CD14-positive monocyte (primary cell): ENCODE data around the gene CRY2. TPM values are rescaled to one million over a fixed set of nuclear protein-coding genes. Genes with fewer than 3 reads are reported as not detected.
"Not testable (repeated sequence)": the region's sequence is repeated elsewhere in the genome, so short reads cannot be mapped to it uniquely, and the experiment has no call there.

Experiments
- DNase-seq, 3 donors: peaks; one replicate each; pipeline ENCODE4 v3.0.0-alpha.2; 2011 to 2022
- H2AFZ ChIP-seq: 2 replicates; pipeline ENCODE4 v1.6.0; 2012; ENCODE audit warnings: mild to moderate bottlenecking, low read depth, low read length, inconsistent platforms; ENCODE audit not compliant: insufficient read depth, poor library complexity, severe bottlenecking
- H3K27ac ChIP-seq, 2 donors: 1 replicate in 1 of 2; 2 replicates in 1 of 2; pipeline ENCODE4 v1.5.1; 2012 to 2013; ENCODE audit warnings: low read length in 2 of 2, control low read depth in 1 of 2, inconsistent platforms in 1 of 2, low read depth in 1 of 2, mild to moderate bottlenecking in 1 of 2
- H3K27me3 ChIP-seq, 2 donors: one replicate each; pipeline versions ENCODE4 v1.6.0 to v1.6.1; 2011 to 2013; ENCODE audit warnings: low read length in 2 of 2; ENCODE audit not compliant: control insufficient read depth in 2 of 2, insufficient read depth in 2 of 2
- H3K36me3 ChIP-seq, 2 donors: replicated peaks in 1 of 2; 1 replicate in 1 of 2; 2 replicates in 1 of 2; pipeline versions ENCODE4 v1.5.1 to v1.6.1; 2012 to 2013; ENCODE audit warnings: low read length in 2 of 2, control low read depth in 1 of 2, inconsistent platforms in 1 of 2, mild to moderate bottlenecking in 1 of 2; ENCODE audit not compliant: insufficient read depth in 2 of 2, control insufficient read depth in 1 of 2
- H3K4me1 ChIP-seq, 2 donors: 1 replicate in 1 of 2; 2 replicates in 1 of 2; pipeline versions ENCODE4 v1.5.1 to v1.6.1; 2012 to 2013; ENCODE audit warnings: low read length in 2 of 2, control low read depth in 1 of 2, inconsistent platforms in 1 of 2, mild to moderate bottlenecking in 1 of 2, moderate library complexity in 1 of 2; ENCODE audit not compliant: insufficient read depth in 2 of 2, control insufficient read depth in 1 of 2
- H3K4me2 ChIP-seq: replicated peaks from 2 replicates; pipeline ENCODE3; 2012; ENCODE audit warnings: low read length, moderate library complexity, mild to moderate bottlenecking; ENCODE audit not compliant: poor library complexity, severe bottlenecking; ENCODE audit errors: extremely low read depth
- H3K4me3 ChIP-seq, 3 experiments: fragments of 200-600 bp in 1 of 3; sonication (generic) in 1 of 3; replicated peaks in 1 of 3; 1 replicate in 2 of 3; 2 replicates in 1 of 3; pipeline ENCODE4 v1.5.1; 2011 to 2013; ENCODE audit warnings: low read length in 3 of 3, mild to moderate bottlenecking in 3 of 3, control low read depth in 2 of 3, low read depth in 2 of 3, inconsistent platforms in 1 of 3, moderate library complexity in 1 of 3
- H3K79me2 ChIP-seq: 2 replicates; pipeline ENCODE4 v1.6.0; 2012; ENCODE audit warnings: mild to moderate bottlenecking, control low read depth, inconsistent platforms, low read length, moderate library complexity; ENCODE audit not compliant: insufficient read depth
- H3K9ac ChIP-seq: 2 replicates; pipeline ENCODE4 v1.6.0; 2017; ENCODE audit warnings: low read length, mild to moderate bottlenecking; ENCODE audit not compliant: insufficient read depth, poor library complexity, severe bottlenecking
- H3K9me3 ChIP-seq, 2 donors: replicated peaks in 1 of 2; 1 replicate in 1 of 2; 2 replicates in 1 of 2; pipeline versions ENCODE4 v1.5.1 to v1.6.1; 2012 to 2013; ENCODE audit warnings: low read length in 2 of 2, control low read depth in 1 of 2; ENCODE audit not compliant: control insufficient read depth in 1 of 2, insufficient read depth in 1 of 2
- H4K20me1 ChIP-seq: 2 replicates; pipeline ENCODE4 v1.6.0; 2012; ENCODE audit warnings: mild to moderate bottlenecking, low read length, control low read depth, moderate library complexity; ENCODE audit not compliant: insufficient read depth
- H3K27ac Mint-ChIP-seq, 7 donors: one replicate each; pipeline ENCODE4 v1.8.0; 2020; ENCODE audit warnings: mild to moderate bottlenecking in 7 of 7, mixed read lengths in 7 of 7, moderate library complexity in 6 of 7, inconsistent platforms in 2 of 7
- H3K27me3 Mint-ChIP-seq, 3 donors: one replicate each; pipeline ENCODE4 v1.8.0; 2021 to 2022; ENCODE audit warnings: low read depth in 3 of 3, mild to moderate bottlenecking in 3 of 3, mixed read lengths in 3 of 3, moderate library complexity in 3 of 3, inconsistent platforms in 1 of 3
- H3K36me3 Mint-ChIP-seq, 2 donors: one replicate each; pipeline ENCODE4 v1.8.0; 2020; ENCODE audit warnings: mixed read lengths in 2 of 2, inconsistent platforms in 1 of 2, mild to moderate bottlenecking in 1 of 2
- H3K4me1 Mint-ChIP-seq: one replicate; pipeline ENCODE4 v1.8.0; 2020; ENCODE audit warnings: mild to moderate bottlenecking, mixed read lengths
- H3K4me3 Mint-ChIP-seq, 2 donors: one replicate each; pipeline ENCODE4 v1.8.0; 2020; ENCODE audit warnings: mild to moderate bottlenecking in 2 of 2, mixed read lengths in 2 of 2, moderate library complexity in 1 of 2
- H3K9me3 Mint-ChIP-seq, 7 donors: one replicate each; pipeline ENCODE4 v1.8.0; 2020 to 2022; ENCODE audit warnings: mixed read lengths in 7 of 7, mild to moderate bottlenecking in 6 of 7, moderate library complexity in 6 of 7, inconsistent platforms in 2 of 7
- CTCF ChIP-seq: fragments of 200-600 bp; IDR thresholded peaks from one replicate; pipeline ENCODE4 v1.8.0; 2022; ENCODE audit warnings: antibody characterized with exemption, mild to moderate bottlenecking
- WGBS: methylation state at CpG from one replicate; pipeline ENCODE4 v1.1.5; 2013; ENCODE audit warnings: missing lambda C conversion rate; ENCODE audit not compliant: insufficient coverage; 5-methylcytosine and 5-hydroxymethylcytosine counted together
- intact Hi-C, 2 donors: fragments of 100-400 bp; cut with micrococcal nuclease; formaldehyde crosslinking; loops; one replicate each; pipeline versions ENCODE4 v1.15.0 to v1.15.1; 2023
- polyA plus RNA-seq, 3 donors: library from polyadenylated mRNA; depleted of rRNA in 1 of 3; unstranded in 2 of 3; stranded (reverse) in 1 of 3; fragments of 300-500 nt in 2 of 3; fragments of >200 nt in 1 of 3; fragmentation: Illumina TruSeq in 2 of 3; gene quantifications; 1 replicate in 2 of 3; 2 replicates in 1 of 3; pipeline ENCODE4 v1.2.3, GENCODE V29; 2012 to 2021

Gene CRY2
- polyA plus RNA-seq, 3 donors = 5.1 to 12.5 (median 7.2) TPM

GRCh38 chr11:45905095-45905494, 57.8 kb downstream of the CRY2 start:
- Histone ChIP-seq H3K4me3 (no peak overlapping the region), H3K27ac (no peak overlapping the region), H3K79me2 (no peaks in the 10 kb centered on the region), H3K4me1 (peaks cover 4 to 5% of the 10 kb centered on the region in 2 donors), H3K9me3 (peaks cover 0 to 13% of the 10 kb centered on the region in 2 donors), H4K20me1 (peaks cover 15% of the 10 kb centered on the region), H3K27me3 (peaks cover 10 to 18% of the 10 kb centered on the region in 2 donors), H2AFZ (no peak overlapping the region), H3K36me3 (peaks cover 8 to 13% of the 10 kb centered on the region in 2 donors), H3K9ac (no peak overlapping the region), H3K4me2 (no peak overlapping the region)
- WGBS = 95% methylated on average over 19 of the region's 19 CpGs
- no peak for TF ChIP-seq CTCF
- no peak for DNase-seq
- no peak overlapping the region for H3K27ac Mint-ChIP-seq
- H3K4me3 Mint-ChIP-seq = no peak overlapping the region
- H3K27me3 Mint-ChIP-seq = peaks cover 21 to 46% (median 25%) of the 10 kb centered on the region in 3 donors
- peaks cover 8% of the 10 kb centered on the region for H3K4me1 Mint-ChIP-seq
- intact Hi-C loops = no loop called here
- H3K36me3 Mint-ChIP-seq = peaks cover 13 to 16% of the 10 kb centered on the region in 2 donors
- peaks cover 0 to 6% (median 4%) of the 10 kb centered on the region in 7 donors for H3K9me3 Mint-ChIP-seq

GRCh38 chr11:45905576-45905975, 58.3 kb downstream of the CRY2 start:
- WGBS = 51% methylated on average over 2 of the region's 6 CpGs
- not testable (repeated sequence) for H3K9ac ChIP-seq, H3K27ac Mint-ChIP-seq

More at GRCh38 chr11:45905576-45905975, 58.3 kb downstream of the CRY2 start:
- H3K4me1 Mint-ChIP-seq, H3K79me2 ChIP-seq, H3K27ac ChIP-seq, H2AFZ ChIP-seq, H3K4me1 ChIP-seq, intact Hi-C loops, H3K9me3 Mint-ChIP-seq, H3K4me3 Mint-ChIP-seq, H3K4me2 ChIP-seq, H3K4me3 ChIP-seq, DNase-seq: not testable (repeated sequence)
- Histone ChIP-seq H3K9me3 (peaks cover 0 to 10% of the 10 kb centered on the region in 2 donors), H3K27me3 (peaks cover 6 to 14% of the 10 kb centered on the region in 2 donors), H4K20me1 (peaks cover 20% of the 10 kb centered on the region), H3K36me3 (peaks cover 13 to 17% of the 10 kb centered on the region in 2 donors)
- H3K27me3 Mint-ChIP-seq = peaks cover 18 to 42% (median 21%) of the 10 kb centered on the region in 3 donors
- peaks cover 17 to 19% of the 10 kb centered on the region in 2 donors for H3K36me3 Mint-ChIP-seq
